Endothelial cell of umbilical vein (primary cell): Measurements from ENCODE around the gene FOSL2. TPM values are rescaled to one million over a fixed set of nuclear protein-coding genes. Genes with fewer than 3 reads are reported as not detected.

Experiments used
- BruUV-seq: library from RNA; stranded (reverse); fragments of 400-500 nt; replicated peaks from 2 replicates; lab custom pipeline; 2021; lab: Mats Ljungman, UMichigan
- CTCF ChIA-PET: fragments of 300-600, 350-600 bp; sonication (Branson Sonifier 250); formaldehyde crosslinking; loops from one replicate; lab custom pipeline; 2021; ENCODE audit warnings: antibody characterized with exemption, inconsistent platforms; lab: Charles Lee
- POLR2A ChIA-PET: fragments of 300-600, 350-600 bp; sonication (Branson Sonifier 250); formaldehyde crosslinking; loops from one replicate; lab custom pipeline; 2021; ENCODE audit warnings: antibody characterized with exemption, inconsistent platforms; lab: Charles Lee
- DNase-seq: peaks from one replicate; pipeline ENCODE4 v3.0.0-alpha.2; 2011; ENCODE audit warnings: low read depth, low spot score
- FAIRE-seq: peaks from 2 replicates; lab custom pipeline; 2011; peaks lifted over from hg19 to GRCh38; lab: Jason Lieb, UNC
- H2AFZ ChIP-seq: 2 replicates; pipeline ENCODE4 v1.6.0; 2012; ENCODE audit warnings: low read depth, low read length, control low read depth, inconsistent platforms
- H3K27ac ChIP-seq: 2 replicates; pipeline ENCODE4 v1.5.1; 2011; ENCODE audit warnings: low read depth, mild to moderate bottlenecking, control low read depth, low read length, moderate library complexity; ENCODE audit not compliant: insufficient read depth
- H3K27me3 ChIP-seq, 2 experiments: 2 replicates each; pipeline versions ENCODE4 v1.6.0 to v1.6.1; 2011; ENCODE audit warnings: low read length in 2 of 2, mixed read lengths in 1 of 2; ENCODE audit not compliant: control insufficient read depth in 2 of 2, insufficient read depth in 2 of 2
- H3K36me3 ChIP-seq, 2 experiments: 2 replicates in 1 of 2; 3 replicates in 1 of 2; pipeline ENCODE4 v1.5.1; 2011; ENCODE audit warnings: low read length in 2 of 2, mild to moderate bottlenecking in 1 of 2, moderate library complexity in 1 of 2; ENCODE audit not compliant: control insufficient read depth in 2 of 2, insufficient read depth in 2 of 2; ENCODE audit errors: extremely low read depth in 1 of 2
- H3K4me1 ChIP-seq: 3 replicates; pipeline ENCODE4 v1.5.1; 2011; ENCODE audit warnings: mild to moderate bottlenecking, low read length; ENCODE audit not compliant: control insufficient read depth, insufficient read depth; ENCODE audit errors: extremely low read depth
- H3K4me2 ChIP-seq: 2 replicates; pipeline ENCODE4 v1.6.1; 2011; ENCODE audit warnings: low read length, control low read depth, mixed read lengths; ENCODE audit not compliant: insufficient read depth
- H3K4me3 ChIP-seq, 3 experiments: fragments of 200-600 bp in 1 of 3; sonication (generic), shearing (Covaris generic) in 1 of 3; replicated peaks in 1 of 3; 2 replicates each; pipeline ENCODE4 v1.5.1; 2011 to 2016; ENCODE audit warnings: control low read depth in 3 of 3, low read length in 3 of 3, mild to moderate bottlenecking in 2 of 3, inconsistent platforms in 1 of 3, low read depth in 1 of 3, moderate library complexity in 1 of 3; ENCODE audit not compliant: insufficient read depth in 1 of 3
- H3K79me2 ChIP-seq: 2 replicates; pipeline ENCODE4 v1.6.0; 2012; ENCODE audit warnings: low read length, inconsistent platforms; ENCODE audit not compliant: control insufficient read depth, insufficient read depth
- H3K9ac ChIP-seq: replicated peaks from 2 replicates; pipeline ENCODE3; 2011; ENCODE audit warnings: low read length, control low read depth; ENCODE audit not compliant: insufficient read depth; ENCODE audit errors: extremely low read depth
- H3K9me1 ChIP-seq: replicated peaks from 3 replicates; pipeline ENCODE4 v1.6.0; 2011; ENCODE audit warnings: mild to moderate bottlenecking, low read length; ENCODE audit not compliant: control insufficient read depth, insufficient read depth; ENCODE audit errors: extremely low read depth
- H3K9me3 ChIP-seq: replicated peaks from 2 replicates; pipeline ENCODE4 v1.5.1; 2012; ENCODE audit warnings: low read length, inconsistent platforms; ENCODE audit not compliant: control insufficient read depth, insufficient read depth
- H4K20me1 ChIP-seq: replicated peaks from 2 replicates; pipeline ENCODE3; 2011; ENCODE audit warnings: mild to moderate bottlenecking, low read length; ENCODE audit not compliant: control insufficient read depth, insufficient read depth; ENCODE audit errors: extremely low read depth
- CTCF ChIP-seq, 2 donors: IDR thresholded peaks; 1 replicate in 1 of 2; 2 replicates in 1 of 2; pipeline ENCODE4 v1.5.1; 2011; ENCODE audit warnings: low read length in 2 of 2, mild to moderate bottlenecking in 2 of 2, moderate library complexity in 2 of 2, control low read depth in 1 of 2, inconsistent platforms in 1 of 2, low read depth in 1 of 2; ENCODE audit not compliant: insufficient read depth in 1 of 2; ENCODE audit errors: extremely low read depth in 1 of 2
- EZH2 ChIP-seq: IDR thresholded peaks from 2 replicates; pipeline ENCODE4 v1.6.1; 2012; ENCODE audit warnings: borderline replicate concordance, low read depth, mild to moderate bottlenecking, moderate library complexity, low read length, inconsistent platforms; ENCODE audit not compliant: severe bottlenecking
- FOS ChIP-seq: IDR thresholded peaks from 2 replicates; pipeline ENCODE4 v1.6.1; 2011; ENCODE audit warnings: mild to moderate bottlenecking, low read length, moderate library complexity, borderline replicate concordance; ENCODE audit not compliant: insufficient read depth
- GATA2 ChIP-seq: IDR thresholded peaks from 2 replicates; pipeline ENCODE4 v1.7.0; 2011; ENCODE audit warnings: low read depth, mild to moderate bottlenecking, moderate library complexity, mixed read lengths, low read length; ENCODE audit not compliant: insufficient read length, insufficient read depth
- JUN ChIP-seq: IDR thresholded peaks from 2 replicates; pipeline ENCODE4 v1.6.1; 2011; ENCODE audit warnings: borderline replicate concordance, low read depth; ENCODE audit not compliant: insufficient read length, insufficient read depth
- MYC ChIP-seq: IDR thresholded peaks from one replicate; pipeline ENCODE4 v1.6.1; 2011; ENCODE audit warnings: mild to moderate bottlenecking, low read depth, low read length
- POLR2A ChIP-seq: IDR thresholded peaks from 2 replicates; pipeline ENCODE4 v1.6.1; 2012; ENCODE audit warnings: low read depth, mild to moderate bottlenecking, control low read depth, low read length
- POLR2AphosphoS5 ChIP-seq: IDR thresholded peaks from 2 replicates; pipeline ENCODE4 v1.6.1; 2012; ENCODE audit warnings: low read depth, mild to moderate bottlenecking, control low read depth, low read length, moderate library complexity; ENCODE audit not compliant: insufficient read depth
- dilution Hi-C: fragments of 300-500 bp; cut with MboI; formaldehyde crosslinking; loops from one replicate; pipeline ENCODE4 v1.15.0; 2019; ENCODE audit warnings: low sequenced_read_pairs; ENCODE audit not compliant: extremely low pct_ligation_motif_present
- intact Hi-C: fragments of 100-400 bp; cut with micrococcal nuclease; formaldehyde crosslinking; loops from one replicate; pipeline ENCODE4 v1.10.0; 2022
- polyA plus RNA-seq, 4 experiments: library from polyadenylated mRNA; depleted of rRNA in 3 of 4; stranded (reverse) in 3 of 4; unstranded in 1 of 4; fragments of >200 nt; gene quantifications; 2 replicates each; pipeline versions ENCODE4 v1.2.1 to v1.2.3, GENCODE V29; 2011 to 2012; ENCODE audit warnings: missing spikeins in 1 of 4
- total RNA-seq: library from RNA; stranded (reverse); gene quantifications from 2 replicates; pipeline ENCODE4 v1.2.3, GENCODE V29; 2021
- TF ChIP-seq, protein P1 (sequence below): IDR thresholded peaks from 2 replicates; pipeline ENCODE4 v1.6.1; 2011; ENCODE audit not compliant: insufficient read depth, insufficient read length

The FOSL2 gene
- total and polyA plus RNA-seq, 2 donors (not counting 3 experiments of a cell fraction or from before 2014, with no cell fraction given): 43.9 to 85.3 TPM

DNA sequence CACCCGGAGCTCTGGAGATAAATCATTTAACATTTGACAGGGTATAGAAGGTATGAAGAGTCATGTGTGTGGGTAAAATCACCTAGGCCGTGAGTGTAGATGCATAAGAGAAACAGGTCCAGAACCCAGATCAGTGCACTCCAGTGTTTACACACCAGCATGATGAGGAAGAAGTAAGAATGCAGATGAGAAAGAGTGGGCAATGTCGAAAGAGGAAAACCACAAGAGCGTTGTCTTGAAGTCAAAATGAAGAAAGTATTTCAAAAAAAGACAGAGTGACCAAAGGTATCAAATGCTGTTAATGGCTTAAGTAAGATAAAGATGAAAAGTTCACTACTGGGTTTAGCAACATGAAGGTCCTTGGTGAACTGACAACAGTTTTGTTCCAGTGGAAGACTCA is 71.2 kb downstream of the FOSL2 start:
- Histone ChIP-seq H3K9me1 (no peaks in the 10 kb centered on the region), H3K4me2 (no peak overlapping the region), H2AFZ (no peak overlapping the region), H3K9me3 (no peaks in the 10 kb centered on the region), H3K27ac (no peak overlapping the region), H4K20me1 (no peaks in the 10 kb centered on the region), H3K4me1 (no peaks in the 10 kb centered on the region), H3K9ac (no peak overlapping the region), H3K27me3 (peaks cover 7 to 11% of the 10 kb centered on the region in 2 experiments), H3K79me2 (no peaks in the 10 kb centered on the region), H3K4me3 (no peak overlapping the region), H3K36me3 (no peaks in the 10 kb centered on the region)
- no peak for FAIRE-seq
- dilution Hi-C loops: no loop called here
- POLR2A ChIA-PET: no interaction called here
- TF ChIP-seq FOS (no peak), EZH2 (no peak), JUN (no peak), POLR2AphosphoS5 (no peak), MYC (no peak), CTCF (IDR thresholded peaks at IDR 0.05; ENCODE audit: extremely low read depth in 1 of 2, insufficient read depth in 1 of 2, low read depth in 1 of 2, low read length in 2 of 2) (no peak), GATA2 (no peak), POLR2A (no peak)
- TF ChIP-seq, protein P1, sequence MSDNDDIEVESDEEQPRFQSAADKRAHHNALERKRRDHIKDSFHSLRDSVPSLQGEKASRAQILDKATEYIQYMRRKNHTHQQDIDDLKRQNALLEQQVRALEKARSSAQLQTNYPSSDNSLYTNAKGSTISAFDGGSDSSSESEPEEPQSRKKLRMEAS: no peak
- DNase-seq: no peak
- CTCF ChIA-PET: interaction anchor here (1.8 kb wide), 1 partner anchor 10 kb away, joined by 4 read pairs; no protein-coding TSS in a partner anchor
- intact Hi-C loops: no loop called here
- BruUV-seq: no TSS peak
